ENCODE data around the gene CCDC110.

- TF ChIP-seq CTCF (IDR thresholded peaks at IDR 0.05) (no peak), POLR2A (IDR thresholded peaks at IDR 0.05) (no peak)
Observed at GRCh38 chr4:185520119-185520518, 48.6 kb upstream of the CCDC110 start.

Data from right lobe of liver (tissue), 4 donors.